HL-60 (cell line): ENCODE data around the gene ERGIC3.

ENCODE experiments used
- POLR2AphosphoS5 ChIP-seq: IDR thresholded peaks from 2 replicates; pipeline ENCODE4 v1.6.1; 2012; ENCODE audit warnings: low read depth
- TF ChIP-seq, protein P1 (sequence below): IDR thresholded peaks from one replicate; pipeline ENCODE4 v1.5.1; 2011; ENCODE audit warnings: low read length, control low read depth, inconsistent platforms; ENCODE audit not compliant: insufficient read depth
- TF ChIP-seq, protein P2 (sequence below): IDR thresholded peaks from 2 replicates; pipeline ENCODE4 v1.6.1; 2012; ENCODE audit warnings: low read depth; ENCODE audit not compliant: insufficient replicate concordance

DNA sequence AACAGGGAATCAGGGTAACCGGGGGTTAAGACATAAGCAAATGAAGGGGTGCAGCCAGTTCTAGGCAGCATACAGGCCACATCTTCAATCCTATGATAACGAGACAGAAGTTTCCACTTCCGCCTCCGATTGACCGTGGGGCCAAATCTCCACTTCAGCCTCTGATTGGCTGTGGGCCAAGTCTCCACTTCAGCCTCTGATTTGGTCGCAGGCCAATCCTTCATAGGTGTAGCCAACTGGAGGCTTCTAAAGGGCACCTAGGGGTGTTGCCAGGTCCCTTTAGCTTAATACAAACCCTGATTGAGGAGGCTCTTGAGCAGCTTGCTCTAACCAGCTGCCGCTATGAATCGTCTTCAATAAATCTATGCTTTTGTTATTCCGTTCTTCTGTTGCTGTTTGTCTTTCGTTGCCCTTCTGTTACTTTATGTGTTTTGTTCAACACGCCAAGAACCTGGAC lies 2.1 kb upstream of the ERGIC3 start:
- TF ChIP-seq, protein P1, sequence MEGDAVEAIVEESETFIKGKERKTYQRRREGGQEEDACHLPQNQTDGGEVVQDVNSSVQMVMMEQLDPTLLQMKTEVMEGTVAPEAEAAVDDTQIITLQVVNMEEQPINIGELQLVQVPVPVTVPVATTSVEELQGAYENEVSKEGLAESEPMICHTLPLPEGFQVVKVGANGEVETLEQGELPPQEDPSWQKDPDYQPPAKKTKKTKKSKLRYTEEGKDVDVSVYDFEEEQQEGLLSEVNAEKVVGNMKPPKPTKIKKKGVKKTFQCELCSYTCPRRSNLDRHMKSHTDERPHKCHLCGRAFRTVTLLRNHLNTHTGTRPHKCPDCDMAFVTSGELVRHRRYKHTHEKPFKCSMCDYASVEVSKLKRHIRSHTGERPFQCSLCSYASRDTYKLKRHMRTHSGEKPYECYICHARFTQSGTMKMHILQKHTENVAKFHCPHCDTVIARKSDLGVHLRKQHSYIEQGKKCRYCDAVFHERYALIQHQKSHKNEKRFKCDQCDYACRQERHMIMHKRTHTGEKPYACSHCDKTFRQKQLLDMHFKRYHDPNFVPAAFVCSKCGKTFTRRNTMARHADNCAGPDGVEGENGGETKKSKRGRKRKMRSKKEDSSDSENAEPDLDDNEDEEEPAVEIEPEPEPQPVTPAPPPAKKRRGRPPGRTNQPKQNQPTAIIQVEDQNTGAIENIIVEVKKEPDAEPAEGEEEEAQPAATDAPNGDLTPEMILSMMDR: no peak
- TF ChIP-seq POLR2AphosphoS5: no peak
- TF ChIP-seq, protein P2, sequence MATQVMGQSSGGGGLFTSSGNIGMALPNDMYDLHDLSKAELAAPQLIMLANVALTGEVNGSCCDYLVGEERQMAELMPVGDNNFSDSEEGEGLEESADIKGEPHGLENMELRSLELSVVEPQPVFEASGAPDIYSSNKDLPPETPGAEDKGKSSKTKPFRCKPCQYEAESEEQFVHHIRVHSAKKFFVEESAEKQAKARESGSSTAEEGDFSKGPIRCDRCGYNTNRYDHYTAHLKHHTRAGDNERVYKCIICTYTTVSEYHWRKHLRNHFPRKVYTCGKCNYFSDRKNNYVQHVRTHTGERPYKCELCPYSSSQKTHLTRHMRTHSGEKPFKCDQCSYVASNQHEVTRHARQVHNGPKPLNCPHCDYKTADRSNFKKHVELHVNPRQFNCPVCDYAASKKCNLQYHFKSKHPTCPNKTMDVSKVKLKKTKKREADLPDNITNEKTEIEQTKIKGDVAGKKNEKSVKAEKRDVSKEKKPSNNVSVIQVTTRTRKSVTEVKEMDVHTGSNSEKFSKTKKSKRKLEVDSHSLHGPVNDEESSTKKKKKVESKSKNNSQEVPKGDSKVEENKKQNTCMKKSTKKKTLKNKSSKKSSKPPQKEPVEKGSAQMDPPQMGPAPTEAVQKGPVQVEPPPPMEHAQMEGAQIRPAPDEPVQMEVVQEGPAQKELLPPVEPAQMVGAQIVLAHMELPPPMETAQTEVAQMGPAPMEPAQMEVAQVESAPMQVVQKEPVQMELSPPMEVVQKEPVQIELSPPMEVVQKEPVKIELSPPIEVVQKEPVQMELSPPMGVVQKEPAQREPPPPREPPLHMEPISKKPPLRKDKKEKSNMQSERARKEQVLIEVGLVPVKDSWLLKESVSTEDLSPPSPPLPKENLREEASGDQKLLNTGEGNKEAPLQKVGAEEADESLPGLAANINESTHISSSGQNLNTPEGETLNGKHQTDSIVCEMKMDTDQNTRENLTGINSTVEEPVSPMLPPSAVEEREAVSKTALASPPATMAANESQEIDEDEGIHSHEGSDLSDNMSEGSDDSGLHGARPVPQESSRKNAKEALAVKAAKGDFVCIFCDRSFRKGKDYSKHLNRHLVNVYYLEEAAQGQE: no peak
